Putamen (tissue), 1 donor: ENCODE results near the gene ATP6V1B1.
"Not testable (repeated sequence)": the region's sequence is repeated elsewhere in the genome, so short reads cannot be mapped to it uniquely, and the experiment has no call there.

ENCODE experiments used
- DNase-seq: peaks from one replicate; pipeline ENCODE4 v3.0.0-alpha.2; 2016; ENCODE audit warnings: low spot score

The ATP6V1B1 gene

GRCh38 chr2:71011786-71012185, 76.1 kb downstream of the ATP6V1B1 start:
- DNase-seq: not testable (repeated sequence)
